ENCODE measurements around the gene SPAG9.

SPAG9 gene

GRCh38 chr17:51121620-51122472 is 1.2 kb upstream of the SPAG9 start (continued):
- TF ChIP-seq ZNF362 (tag by site-specific recombination; IDR thresholded peaks at IDR 0.05) = no peak
- TF ChIP-seq ZNF398 (tag by site-specific recombination; IDR thresholded peaks at IDR 0.05) = peak; percentile 100
- TF ChIP-seq ZNF777 (tag by site-specific recombination; IDR thresholded peaks at IDR 0.05; ENCODE audit: borderline replicate concordance) = no peak
- TF ChIP-seq ZNF175 (tag by site-specific recombination; IDR thresholded peaks at IDR 0.05) = no peak
- peak; percentile 55; the same call in 1 of the 2 replicates for TF ChIP-seq ZNF449 (tag by site-specific recombination; IDR thresholded peaks at IDR 0.05)
- peak; percentile 70 for TF ChIP-seq MZF1 (tag by site-specific recombination; IDR thresholded peaks at IDR 0.05; ENCODE audit: borderline replicate concordance)
- TF ChIP-seq ZNF148 (tag by site-specific recombination; IDR thresholded peaks at IDR 0.05; ENCODE audit: borderline replicate concordance) = no peak
- TF ChIP-seq ZNF561 (tag by site-specific recombination; IDR thresholded peaks at IDR 0.05; ENCODE audit: borderline replicate concordance) = peak; percentile 28; the same call in 1 of the 2 replicates
- TF ChIP-seq ZNF621 (tag by site-specific recombination; IDR thresholded peaks at IDR 0.05) = no peak
- TF ChIP-seq ZNF555 (tag by site-specific recombination; conservative IDR thresholded peaks at IDR 0.05) = no peak
- TF ChIP-seq EGR2 (tag by site-specific recombination; IDR thresholded peaks at IDR 0.05; ENCODE audit: low read depth) = peak; percentile 93
- TF ChIP-seq PRDM4 (tag by site-specific recombination; IDR thresholded peaks at IDR 0.05) = peak; percentile 58
- TF ChIP-seq ZBTB8A (tag by site-specific recombination; IDR thresholded peaks at IDR 0.05) = peak; percentile 56; the same call in 1 of the 2 replicates
- no peak for TF ChIP-seq ZNF211 (tag by site-specific recombination; IDR thresholded peaks at IDR 0.05; ENCODE audit: low read depth)
- TF ChIP-seq ZNF747 (tag by site-specific recombination; IDR thresholded peaks at IDR 0.05) = no peak
- peak; percentile 88 for TF ChIP-seq ZNF324 (tag by site-specific recombination; IDR thresholded peaks at IDR 0.05)
- TF ChIP-seq, protein P1, sequence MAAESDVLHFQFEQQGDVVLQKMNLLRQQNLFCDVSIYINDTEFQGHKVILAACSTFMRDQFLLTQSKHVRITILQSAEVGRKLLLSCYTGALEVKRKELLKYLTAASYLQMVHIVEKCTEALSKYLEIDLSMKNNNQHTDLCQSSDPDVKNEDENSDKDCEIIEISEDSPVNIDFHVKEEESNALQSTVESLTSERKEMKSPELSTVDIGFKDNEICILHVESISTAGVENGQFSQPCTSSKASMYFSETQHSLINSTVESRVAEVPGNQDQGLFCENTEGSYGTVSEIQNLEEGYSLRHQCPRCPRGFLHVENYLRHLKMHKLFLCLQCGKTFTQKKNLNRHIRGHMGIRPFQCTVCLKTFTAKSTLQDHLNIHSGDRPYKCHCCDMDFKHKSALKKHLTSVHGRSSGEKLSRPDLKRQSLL (tag by site-specific recombination; IDR thresholded peaks at IDR 0.05) = no peak; the same call in 1 of the 2 replicates
- TF ChIP-seq GLI4 (tag by site-specific recombination; IDR thresholded peaks at IDR 0.05) = no peak
- TF ChIP-seq YY2 (tag by site-specific recombination; IDR thresholded peaks at IDR 0.05) = no peak
- peak; percentile 99 for TF ChIP-seq SP7 (tag by site-specific recombination; IDR thresholded peaks at IDR 0.05)
- TF ChIP-seq ZXDB (tag by site-specific recombination; IDR thresholded peaks at IDR 0.05) = peak; percentile 60
- peak; percentile 41; the same call in 1 of the 2 replicates for TF ChIP-seq ZNF335 (tag by site-specific recombination; conservative IDR thresholded peaks at IDR 0.05)
- TF ChIP-seq ZNF639 (tag by site-specific recombination; IDR thresholded peaks at IDR 0.05) = peak; percentile 74
- TF ChIP-seq ZNF311 (tag by site-specific recombination; IDR thresholded peaks at IDR 0.05; ENCODE audit: borderline replicate concordance) = no peak
- TF ChIP-seq KLF1 (tag by site-specific recombination; IDR thresholded peaks at IDR 0.05) = peak; percentile 98
- no peak for TF ChIP-seq ZNF174 (tag by site-specific recombination; IDR thresholded peaks at IDR 0.05)
- peak; percentile 66; the same call in 1 of the 2 replicates for TF ChIP-seq BCL11A (tag by site-specific recombination; IDR thresholded peaks at IDR 0.05; ENCODE audit: low read depth)
